Measurements from ENCODE around the gene KBTBD7. TPM values are rescaled to one million over a fixed set of nuclear protein-coding genes. Genes with fewer than 3 reads are reported as not detected.

The KBTBD7 gene
- polyA plus RNA-seq, 1 of the 3 experiments (the other 2 are of a cell fraction) = 1.3 TPM

GRCh38 chr13:41199526-41199925, 5.2 kb upstream of the KBTBD7 start:
- Histone ChIP-seq H3K4me1 (ENCODE audit: control insufficient read depth in 1 of 2, insufficient read depth in 2 of 2, low read depth in 1 of 2, low read length in 1 of 2) (no peaks in the 10 kb centered on the region), H3K9me3 (no peaks in the 10 kb centered on the region), H3K27ac (ENCODE audit: low read depth in 2 of 2, low read length in 1 of 2) (no peak overlapping the region), H3K79me2 (ENCODE audit: insufficient read depth) (no peaks in the 10 kb centered on the region), H3K4me2 (no peak overlapping the region), H2AFZ (ENCODE audit: low read depth) (no peak overlapping the region), H3K9me2 (no peaks in the 10 kb centered on the region), H3K9ac (no peak overlapping the region), H3K4me3 (ENCODE audit: low read depth in 2 of 2, low read length in 1 of 2) (no peak overlapping the region), H4K20me1 (ENCODE audit: insufficient read depth) (no peaks in the 10 kb centered on the region), H3K27me3 (ENCODE audit: insufficient read depth) (no peaks in the 10 kb centered on the region), H3K36me3 (replicated peaks in 1 of 2; ENCODE audit: control insufficient read depth in 1 of 2, insufficient read depth in 2 of 2, low read length in 1 of 2) (no peaks in the 10 kb centered on the region), H3F3A (replicated peaks; ENCODE audit: insufficient read depth) (no peaks in the 10 kb centered on the region)
- no peak for DNase-seq
- ChIA-PET CTCF (no interaction called here), POLR2A (no interaction called here)
- no peak for TF ChIP-seq NFIC (IDR thresholded peaks at IDR 0.05; ENCODE audit: borderline replicate concordance)
- no peak for TF ChIP-seq MXI1 (IDR thresholded peaks at IDR 0.05; ENCODE audit: low read depth, low read length)
- no peak for TF ChIP-seq GATA2 (CRISPR knock-in tag; IDR thresholded peaks at IDR 0.05)
- no peak for TF ChIP-seq JUND (IDR thresholded peaks at IDR 0.05)
- TF ChIP-seq GABPA (IDR thresholded peaks at IDR 0.05; ENCODE audit: low read depth) = no peak
- no peak for TF ChIP-seq EP300 (IDR thresholded peaks at IDR 0.05; ENCODE audit: borderline replicate concordance in 1 of 2, low read depth in 1 of 2, low read length in 1 of 2)
- no peak for TF ChIP-seq RCOR1 (IDR thresholded peaks at IDR 0.05; ENCODE audit: low read length)
- TF ChIP-seq TEAD4 (IDR thresholded peaks at IDR 0.05; ENCODE audit: borderline replicate concordance, insufficient read depth) = no peak
- 98% methylated on average over 2 of the region's 2 CpGs for WGBS (ENCODE audit: low lambda C conversion rate)

DNA sequence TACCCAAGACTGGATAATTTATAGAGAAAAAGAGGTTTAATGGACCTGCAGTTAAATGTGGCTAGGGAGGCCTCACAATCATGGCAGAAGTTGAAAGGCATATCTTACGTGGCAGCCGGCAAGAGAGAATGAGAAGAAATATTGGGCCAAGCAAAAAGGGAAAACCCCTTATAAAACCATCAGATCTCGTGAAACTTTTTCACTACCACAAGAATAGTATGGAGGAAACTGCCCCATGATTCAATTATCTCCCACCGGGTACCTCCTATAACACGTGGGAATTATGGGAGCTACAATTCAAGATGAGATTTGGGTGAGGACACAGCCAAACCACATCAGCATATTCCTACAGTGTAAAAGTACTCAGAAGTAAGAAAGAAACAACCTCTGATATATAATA, 4.7 kb upstream of the KBTBD7 start:
- H3K27me3 ChIP-seq (ENCODE audit: insufficient read depth) = no peaks in the 10 kb centered on the region
- no peaks in the 10 kb centered on the region for H4K20me1 ChIP-seq (ENCODE audit: insufficient read depth)
- no peak overlapping the region for H3K4me3 ChIP-seq (ENCODE audit: low read depth in 2 of 2, low read length in 1 of 2)
- H3K9me3 ChIP-seq = no peaks in the 10 kb centered on the region
- 58% methylated on average over 5 of the region's 5 CpGs for WGBS (ENCODE audit: low lambda C conversion rate)
- POLR2A ChIA-PET = no interaction called here
- H3K4me2 ChIP-seq = no peak overlapping the region
- no peak overlapping the region for H3K9ac ChIP-seq
- no peak overlapping the region for H3K27ac ChIP-seq (ENCODE audit: low read depth in 2 of 2, low read length in 1 of 2)
- H3K4me1 ChIP-seq (ENCODE audit: control insufficient read depth in 1 of 2, insufficient read depth in 2 of 2, low read depth in 1 of 2, low read length in 1 of 2) = no peaks in the 10 kb centered on the region; a peak in 1 of 4 replicates
- no peak for TF ChIP-seq JUND (IDR thresholded peaks at IDR 0.05)
- TF ChIP-seq, protein P1, sequence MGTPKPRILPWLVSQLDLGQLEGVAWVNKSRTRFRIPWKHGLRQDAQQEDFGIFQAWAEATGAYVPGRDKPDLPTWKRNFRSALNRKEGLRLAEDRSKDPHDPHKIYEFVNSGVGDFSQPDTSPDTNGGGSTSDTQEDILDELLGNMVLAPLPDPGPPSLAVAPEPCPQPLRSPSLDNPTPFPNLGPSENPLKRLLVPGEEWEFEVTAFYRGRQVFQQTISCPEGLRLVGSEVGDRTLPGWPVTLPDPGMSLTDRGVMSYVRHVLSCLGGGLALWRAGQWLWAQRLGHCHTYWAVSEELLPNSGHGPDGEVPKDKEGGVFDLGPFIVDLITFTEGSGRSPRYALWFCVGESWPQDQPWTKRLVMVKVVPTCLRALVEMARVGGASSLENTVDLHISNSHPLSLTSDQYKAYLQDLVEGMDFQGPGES (IDR thresholded peaks at IDR 0.05; ENCODE audit: low read depth, low read length) = no peak
- TF ChIP-seq ELF1 (IDR thresholded peaks at IDR 0.05) = no peak
- TF ChIP-seq RFX5 (IDR thresholded peaks at IDR 0.05; ENCODE audit: low read length) = no peak
- TF ChIP-seq FOXJ3 (CRISPR knock-in tag; IDR thresholded peaks at IDR 0.05) = no peak
- no peak for TF ChIP-seq GABPA (IDR thresholded peaks at IDR 0.05; ENCODE audit: low read depth)
- TF ChIP-seq RAD21 (IDR thresholded peaks at IDR 0.05; ENCODE audit: low read length) = no peak
- DNase-seq = no peak
- H3F3A ChIP-seq (replicated peaks; ENCODE audit: insufficient read depth) = no peaks in the 10 kb centered on the region
- CTCF ChIA-PET = no interaction called here
- H2AFZ ChIP-seq (ENCODE audit: low read depth) = no peak overlapping the region
- no peaks in the 10 kb centered on the region for H3K9me2 ChIP-seq
- H3K36me3 ChIP-seq (replicated peaks in 1 of 2; ENCODE audit: control insufficient read depth in 1 of 2, insufficient read depth in 2 of 2, low read length in 1 of 2) = no peaks in the 10 kb centered on the region
- no peaks in the 10 kb centered on the region for H3K79me2 ChIP-seq (ENCODE audit: insufficient read depth)

DNA sequence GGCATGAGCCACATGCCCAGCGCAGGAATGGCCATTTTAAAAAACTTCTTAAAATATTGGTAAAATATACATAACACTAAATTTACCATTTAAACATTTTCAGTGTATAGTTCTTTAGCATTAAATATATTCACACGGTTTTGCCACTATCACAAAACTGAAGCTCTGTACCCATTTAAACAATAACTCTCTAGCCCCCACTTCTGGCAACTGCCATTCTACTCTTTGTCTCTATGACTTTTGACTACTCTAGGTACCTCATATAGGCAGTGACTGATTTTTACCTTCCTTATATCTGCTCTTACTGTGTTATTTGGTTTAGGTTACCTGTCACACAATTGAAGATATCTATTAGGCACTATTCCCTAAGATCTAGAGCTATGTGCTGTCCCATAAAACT, 2.3 kb upstream of the KBTBD7 start:
- peaks cover 15% of the 10 kb centered on the region; the same call in 1 of the 2 replicates for H3K79me2 ChIP-seq (ENCODE audit: insufficient read depth)
- ChIA-PET POLR2A (no interaction called here), CTCF (interaction anchor here (1.0 to 1.6 kb wide), 4 partner anchors 11 to 113 kb away, joined by 3 to 4 read pairs (median 4); no protein-coding TSS in a partner anchor)
- no peaks in the 10 kb centered on the region for H3K27me3 ChIP-seq (ENCODE audit: insufficient read depth)
- 83% methylated on average over 2 of the region's 2 CpGs for WGBS (ENCODE audit: low lambda C conversion rate)
- H3K9me3 ChIP-seq = no peaks in the 10 kb centered on the region
- no peak for DNase-seq
- peaks cover 0 to 18% of the 10 kb centered on the region in 2 experiments; a peak in 2 of 4 replicates for H3K4me1 ChIP-seq (ENCODE audit: control insufficient read depth in 1 of 2, insufficient read depth in 2 of 2, low read depth in 1 of 2, low read length in 1 of 2)
- no peak overlapping the region for H3K27ac ChIP-seq (ENCODE audit: low read depth in 2 of 2, low read length in 1 of 2)
- H3K9ac ChIP-seq = no peak overlapping the region
- H2AFZ ChIP-seq (ENCODE audit: low read depth) = no peak overlapping the region
- no peaks in the 10 kb centered on the region for H3K9me2 ChIP-seq
- H4K20me1 ChIP-seq (ENCODE audit: insufficient read depth) = no peaks in the 10 kb centered on the region
- no peak overlapping the region for H3K4me2 ChIP-seq
- no peaks in the 10 kb centered on the region for H3F3A ChIP-seq (replicated peaks; ENCODE audit: insufficient read depth)
- no peak overlapping the region for H3K4me3 ChIP-seq (ENCODE audit: low read depth in 2 of 2, low read length in 1 of 2)
- peaks cover 0 to 3% of the 10 kb centered on the region in 2 experiments for H3K36me3 ChIP-seq (replicated peaks in 1 of 2; ENCODE audit: control insufficient read depth in 1 of 2, insufficient read depth in 2 of 2, low read length in 1 of 2)
- TF ChIP-seq RAD21 (IDR thresholded peaks at IDR 0.05; ENCODE audit: low read length) = peak; percentile 33
- no peak for TF ChIP-seq NRF1 (IDR thresholded peaks at IDR 0.05; ENCODE audit: low read depth, low read length)
- no peak for TF ChIP-seq EZH2phosphoT487 (IDR thresholded peaks at IDR 0.05; ENCODE audit: borderline replicate concordance, low read depth)
- no peak for TF ChIP-seq REST (IDR thresholded peaks at IDR 0.05; ENCODE audit: low read depth, low read length)
- TF ChIP-seq, protein P2, sequence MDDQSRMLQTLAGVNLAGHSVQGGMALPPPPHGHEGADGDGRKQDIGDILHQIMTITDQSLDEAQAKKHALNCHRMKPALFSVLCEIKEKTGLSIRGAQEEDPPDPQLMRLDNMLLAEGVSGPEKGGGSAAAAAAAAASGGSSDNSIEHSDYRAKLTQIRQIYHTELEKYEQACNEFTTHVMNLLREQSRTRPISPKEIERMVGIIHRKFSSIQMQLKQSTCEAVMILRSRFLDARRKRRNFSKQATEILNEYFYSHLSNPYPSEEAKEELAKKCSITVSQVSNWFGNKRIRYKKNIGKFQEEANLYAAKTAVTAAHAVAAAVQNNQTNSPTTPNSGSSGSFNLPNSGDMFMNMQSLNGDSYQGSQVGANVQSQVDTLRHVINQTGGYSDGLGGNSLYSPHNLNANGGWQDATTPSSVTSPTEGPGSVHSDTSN (IDR thresholded peaks at IDR 0.05) = no peak
